ENCODE data around the gene STXBP6.
"Not testable (repeated sequence)": the region's sequence is repeated elsewhere in the genome, so short reads cannot be mapped to it uniquely, and the experiment has no call there.

Gene STXBP6

DNA sequence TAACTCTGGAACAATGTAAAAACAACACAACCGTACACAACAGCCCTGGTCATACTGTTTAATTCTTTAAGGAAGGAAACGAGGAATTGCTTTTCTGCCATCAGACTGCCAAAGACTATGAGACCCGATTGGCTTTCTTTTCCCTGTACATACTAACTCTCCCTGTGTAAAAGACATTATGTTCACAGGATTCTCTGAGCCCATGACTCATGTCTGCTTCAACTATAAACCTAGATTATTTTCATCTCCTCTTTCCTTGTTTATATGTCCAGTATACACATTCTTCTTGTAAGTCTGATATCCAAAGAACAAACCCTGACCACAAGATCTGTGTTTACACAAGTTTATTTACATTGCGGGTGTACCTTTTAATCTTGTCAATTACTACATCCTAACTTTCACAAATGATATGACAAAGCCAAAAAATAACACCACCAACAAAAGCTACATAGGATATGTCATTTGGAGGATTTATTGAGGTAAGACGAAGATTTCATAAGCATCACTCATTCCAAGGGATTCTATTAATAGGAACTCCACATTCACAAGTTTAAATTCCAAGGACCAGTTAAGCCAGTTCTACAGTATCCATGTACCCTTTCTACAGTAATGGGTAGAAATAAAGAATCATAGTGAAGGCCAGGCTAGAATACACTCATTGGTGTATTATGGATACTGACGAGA lies 67.3 kb downstream of the STXBP6 start:
- DNase-seq, result no peak

DNA sequence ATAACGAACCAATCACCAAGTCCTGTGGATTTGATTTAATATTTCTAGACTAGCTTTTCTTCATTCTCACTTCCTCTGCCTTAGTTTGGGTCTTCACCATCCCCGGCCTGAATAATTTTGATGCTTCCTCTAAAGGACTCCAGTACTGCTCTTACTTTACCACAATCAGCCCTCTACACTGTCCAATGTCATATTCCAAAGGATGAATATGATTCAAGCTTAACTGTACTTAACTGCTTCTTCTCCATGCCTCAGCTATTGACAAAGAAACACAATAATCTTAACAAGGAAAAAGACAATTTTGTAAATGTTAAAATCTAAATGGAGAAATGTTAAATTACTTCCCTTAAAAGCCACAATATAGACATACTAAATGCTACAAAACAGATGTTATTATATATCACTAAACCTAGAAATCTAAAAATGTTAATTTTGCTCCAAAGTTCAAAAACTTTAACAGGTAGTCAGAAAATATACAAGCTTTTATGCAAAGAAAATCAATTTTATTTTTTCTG lies 70.2 kb downstream of the STXBP6 start:
- DNase-seq, result no peak

DNA sequence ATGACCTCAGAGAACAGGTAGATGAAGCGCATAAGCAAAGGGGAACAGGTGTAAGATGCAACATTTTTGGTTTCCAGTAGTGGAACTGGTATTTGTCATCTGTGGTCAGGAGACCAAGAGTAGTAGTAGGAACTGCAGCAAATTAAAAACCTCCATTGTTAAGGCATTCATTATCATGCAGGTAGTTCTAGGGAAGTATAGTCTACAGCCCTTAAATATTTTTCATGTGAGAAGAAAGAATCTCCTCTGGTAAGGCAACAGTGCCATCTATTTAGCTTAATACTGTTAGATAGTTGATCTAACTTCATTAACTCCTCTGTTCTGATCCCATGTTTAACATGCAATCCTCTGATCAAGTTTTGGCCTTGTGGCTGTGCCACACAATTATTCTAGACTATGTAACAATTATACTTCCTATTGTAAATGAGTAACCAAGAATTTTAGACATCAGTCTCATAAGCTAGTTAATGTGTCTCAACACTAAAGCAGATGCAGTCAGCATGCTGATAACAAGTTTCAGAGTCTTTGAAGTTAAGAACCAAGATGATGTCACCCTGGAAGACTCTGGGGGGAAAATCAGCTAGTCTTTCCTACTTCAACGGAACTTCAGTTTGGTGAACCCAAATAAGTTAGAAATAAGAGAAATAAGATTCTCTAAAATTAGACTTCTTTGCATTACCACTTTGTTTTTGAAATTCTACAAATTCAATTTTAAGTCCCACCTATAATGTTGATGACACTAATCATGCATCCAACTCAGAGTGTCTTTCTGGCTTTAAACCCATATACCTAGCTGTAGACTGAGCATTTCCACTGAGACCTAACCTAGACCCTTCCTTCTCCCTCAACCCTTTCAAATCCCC lies 70.9 kb downstream of the STXBP6 start:
- no peak for DNase-seq

DNA sequence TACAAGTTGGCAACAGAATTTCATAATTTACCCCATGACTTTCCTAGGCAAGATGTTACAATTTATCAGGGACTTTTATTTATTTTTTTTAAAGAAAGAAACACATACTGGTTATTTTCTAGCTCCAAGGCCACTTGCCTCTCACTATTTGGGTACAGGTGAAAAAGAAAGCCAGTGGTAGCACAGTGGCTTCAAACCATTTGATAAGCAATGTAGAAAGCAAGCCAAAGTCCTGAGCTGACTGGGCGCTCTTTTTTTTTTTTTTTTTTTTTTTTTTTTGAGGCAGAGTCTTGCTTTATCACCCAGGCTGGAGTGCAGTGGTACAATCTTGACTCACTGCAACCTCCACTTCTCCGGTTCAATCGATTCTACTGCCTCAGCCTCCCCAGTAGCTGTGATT lies 73.3 kb downstream of the STXBP6 start:
- DNase-seq, result no peak

DNA sequence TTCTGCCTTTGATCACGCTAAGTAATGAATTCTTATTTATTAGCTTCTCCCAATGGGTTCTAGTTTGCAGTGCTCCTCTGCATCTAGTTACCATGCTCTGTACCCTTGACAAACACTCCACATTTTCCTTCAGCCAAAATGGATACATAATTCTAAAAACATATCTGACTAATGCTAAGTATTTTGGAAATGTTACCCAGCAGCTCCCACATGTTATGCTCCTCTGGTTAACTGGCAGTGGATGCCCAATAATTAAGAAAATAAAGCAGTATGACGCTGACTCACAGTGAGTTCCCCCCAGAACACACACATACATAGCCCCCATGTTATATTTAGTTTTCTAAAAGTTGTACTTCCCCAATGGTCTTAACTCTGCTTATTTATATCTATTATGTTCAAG lies 74.6 kb downstream of the STXBP6 start:
- no peak for DNase-seq

DNA sequence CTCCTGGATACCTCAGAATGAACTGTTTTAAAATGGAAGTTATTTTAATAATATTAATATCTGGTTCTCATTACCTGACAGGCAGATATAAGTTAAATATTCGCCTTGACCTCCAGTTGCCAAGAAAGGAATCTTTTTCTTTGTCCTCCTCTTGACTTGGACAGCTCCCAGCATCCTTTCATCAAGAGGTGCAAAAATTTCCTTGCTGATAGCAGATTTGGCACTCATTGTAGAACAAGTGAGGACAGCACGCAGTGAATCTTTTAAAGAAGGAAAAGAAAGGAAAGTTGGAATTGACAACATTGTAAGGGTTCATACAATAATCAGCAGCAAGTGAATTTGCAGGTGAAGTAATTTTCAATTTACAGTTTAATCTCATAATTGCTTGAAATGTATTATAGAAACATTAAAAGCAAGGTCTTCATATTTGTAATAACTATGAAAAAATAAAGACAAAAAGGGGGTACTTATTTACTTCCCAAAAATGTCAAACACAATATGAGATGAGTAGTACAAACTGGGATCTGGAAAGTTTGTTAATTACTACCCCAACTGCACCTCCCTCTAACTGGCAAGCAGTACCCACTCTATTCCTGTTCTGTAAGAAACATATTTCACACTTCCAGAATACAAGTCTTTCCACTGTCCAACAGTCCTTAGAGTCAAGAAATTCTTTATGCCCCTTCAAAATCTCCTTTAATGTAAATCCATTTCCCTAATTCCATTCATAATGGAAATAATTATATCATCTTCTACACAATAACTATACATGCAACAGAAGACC lies 75.2 kb downstream of the STXBP6 start:
- DNase-seq, result no peak

DNA sequence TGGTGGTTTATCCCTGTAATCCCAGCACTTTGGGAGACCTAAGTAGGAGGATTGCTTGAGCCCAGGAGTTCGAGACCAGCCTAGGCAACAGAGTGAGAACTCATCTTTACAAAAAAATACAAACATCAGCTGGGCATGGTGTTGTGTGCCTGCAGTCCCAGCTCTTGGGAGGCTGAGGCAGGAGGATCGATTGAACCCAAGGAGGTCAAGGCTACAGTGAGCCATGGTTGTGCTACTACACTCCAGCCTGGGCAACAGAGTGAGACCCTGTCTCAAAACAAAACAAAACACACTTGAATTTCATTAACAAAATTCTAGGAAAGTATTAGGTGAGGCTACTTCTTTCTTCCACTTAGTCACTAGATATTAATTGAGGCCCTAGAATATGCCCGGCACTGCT lies 77.1 kb downstream of the STXBP6 start:
- DNase-seq, result no peak

DNA sequence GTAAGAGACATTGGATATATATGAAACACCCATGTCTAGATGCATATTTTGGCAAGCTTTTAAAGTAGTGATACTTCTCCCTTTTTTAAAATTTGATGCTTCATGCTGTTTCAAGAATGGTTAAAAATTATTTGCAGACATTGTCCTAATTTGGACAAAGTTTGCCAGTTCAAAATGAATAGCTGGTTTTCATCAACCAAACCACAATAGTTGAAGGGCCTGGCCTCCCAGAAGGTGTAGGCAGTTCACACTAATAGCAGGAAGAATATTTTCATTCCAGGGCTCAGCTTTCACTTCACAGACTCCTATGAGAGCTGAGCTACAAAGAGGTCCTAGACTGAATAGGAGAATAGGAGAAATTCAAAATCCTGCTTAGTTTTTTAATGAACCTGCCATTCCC lies 78.7 kb downstream of the STXBP6 start:
- DNase-seq, result no peak

DNA sequence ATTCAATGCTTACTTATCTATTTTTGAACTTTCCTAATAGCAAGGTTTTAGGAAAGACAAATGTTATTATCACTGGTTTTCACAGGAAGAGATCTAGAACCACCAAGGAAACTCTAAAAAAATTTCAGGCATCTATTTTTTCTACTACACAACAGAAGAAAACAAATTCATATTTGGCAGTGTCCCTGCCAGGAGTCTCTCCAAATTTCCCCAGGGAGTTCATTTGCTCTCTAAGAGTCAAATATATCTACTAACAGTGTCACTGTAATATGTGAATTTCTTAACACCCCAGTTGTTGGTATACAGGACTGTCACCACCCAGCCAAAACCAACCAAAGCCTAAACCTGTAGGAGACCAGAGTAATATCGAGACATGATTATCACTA lies 83.4 kb downstream of the STXBP6 start:
- no peak for DNase-seq

DNA sequence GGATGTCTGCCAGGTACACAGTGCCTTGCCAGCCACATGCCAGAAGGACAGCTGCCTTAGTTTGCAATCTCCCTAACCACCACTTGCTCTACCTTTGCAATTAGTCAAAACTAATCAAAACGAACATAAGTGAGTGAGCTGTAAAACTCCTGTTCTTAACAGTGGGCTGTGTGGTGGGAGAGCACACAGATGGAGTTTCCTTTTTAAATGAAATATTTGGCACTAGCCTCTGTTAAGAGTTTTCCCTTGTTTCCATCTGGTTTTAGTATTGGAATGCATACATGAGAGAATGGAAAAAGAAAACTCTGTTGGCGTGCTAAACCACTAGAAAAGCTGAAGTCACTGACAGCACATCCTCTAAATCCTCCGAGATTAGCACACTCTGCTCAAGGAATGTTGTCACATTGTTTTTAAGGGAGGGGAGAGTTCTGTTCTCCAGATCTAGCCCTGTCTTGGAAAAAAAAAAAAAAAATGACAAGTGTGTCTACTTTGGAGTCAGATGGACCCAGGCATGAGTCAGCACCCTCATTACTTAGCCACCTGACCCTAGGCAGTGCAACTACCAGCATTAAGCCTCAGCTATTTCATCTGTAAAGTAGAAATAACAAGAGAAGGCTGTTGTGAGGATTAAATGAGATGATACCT lies 83.9 kb downstream of the STXBP6 start:
- no peak for DNase-seq

DNA sequence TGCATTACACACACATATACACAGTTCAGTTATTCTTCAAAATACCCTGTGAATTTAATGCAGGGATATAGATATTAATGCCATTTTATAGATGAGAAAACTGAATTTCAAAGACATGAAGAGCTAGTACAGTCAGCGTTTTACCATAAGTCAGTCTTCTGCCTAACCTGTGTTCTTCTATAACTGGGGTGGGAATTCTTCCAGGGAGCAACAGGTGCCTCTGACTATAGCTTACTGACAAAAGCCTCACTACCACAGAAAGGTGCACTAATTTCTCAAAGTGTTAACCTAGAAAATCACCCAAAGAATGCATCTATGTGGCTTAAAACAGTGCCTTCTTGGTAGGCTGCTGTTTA lies 84.4 kb downstream of the STXBP6 start:
- no peak for DNase-seq

DNA sequence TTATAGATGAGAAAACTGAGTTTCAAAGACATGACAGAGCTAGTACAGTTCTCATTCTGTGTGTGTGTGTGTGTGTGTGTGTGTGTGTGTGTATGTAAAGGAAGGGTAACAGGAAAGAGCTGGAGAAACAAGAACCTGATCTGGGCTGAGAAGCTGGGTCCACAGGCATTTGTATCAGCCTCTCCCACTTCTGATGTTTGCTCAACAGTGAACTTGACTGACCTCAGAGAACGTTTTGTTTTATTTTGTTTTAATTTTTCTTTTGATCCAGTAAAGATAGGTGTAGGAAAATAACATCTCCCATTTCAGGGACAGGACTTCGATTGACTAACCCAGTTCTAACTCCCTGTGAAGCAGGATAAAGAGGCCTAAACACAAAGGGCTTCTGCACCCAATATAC lies 85.4 kb downstream of the STXBP6 start:
- DNase-seq, result no peak

DNA sequence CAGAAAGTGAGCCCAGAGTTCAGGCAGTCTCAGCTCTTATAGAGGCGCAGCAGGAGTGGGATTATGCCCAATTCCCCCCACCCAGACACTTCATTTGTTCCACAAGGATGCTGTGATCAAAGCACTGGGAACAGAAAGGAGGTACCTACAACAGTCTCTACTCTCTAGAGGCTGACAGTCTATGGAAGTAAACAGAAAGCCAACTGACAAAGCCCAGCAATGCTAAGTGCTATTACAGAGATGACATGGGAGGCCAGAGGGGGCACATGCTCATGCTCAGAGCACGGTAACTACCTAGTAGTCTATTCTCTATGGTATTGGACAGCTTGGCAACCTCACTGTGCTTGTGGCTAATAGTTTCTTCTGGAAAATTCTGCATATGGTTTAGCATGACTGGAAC lies 85.9 kb downstream of the STXBP6 start:
- no peak for DNase-seq

DNA sequence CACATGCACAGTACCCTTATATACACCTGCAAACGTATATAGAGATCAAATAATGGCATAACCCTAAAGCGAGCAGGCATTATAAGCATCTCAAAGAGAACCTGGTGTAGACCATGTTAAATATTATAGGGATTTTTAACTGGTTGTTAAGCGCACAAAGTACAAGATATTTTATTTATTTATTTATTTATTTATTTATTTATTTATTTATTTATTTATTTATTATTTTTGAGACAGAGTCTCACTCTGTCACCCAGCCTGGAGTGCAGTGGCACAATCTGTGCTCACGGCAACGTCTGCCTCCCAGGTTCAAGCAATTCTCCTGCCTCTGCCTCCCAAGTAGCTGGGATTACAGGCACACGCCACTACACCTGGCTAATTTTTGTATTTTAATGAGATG lies 87.8 kb downstream of the STXBP6 start:
- DNase-seq, result not testable (repeated sequence)

DNA sequence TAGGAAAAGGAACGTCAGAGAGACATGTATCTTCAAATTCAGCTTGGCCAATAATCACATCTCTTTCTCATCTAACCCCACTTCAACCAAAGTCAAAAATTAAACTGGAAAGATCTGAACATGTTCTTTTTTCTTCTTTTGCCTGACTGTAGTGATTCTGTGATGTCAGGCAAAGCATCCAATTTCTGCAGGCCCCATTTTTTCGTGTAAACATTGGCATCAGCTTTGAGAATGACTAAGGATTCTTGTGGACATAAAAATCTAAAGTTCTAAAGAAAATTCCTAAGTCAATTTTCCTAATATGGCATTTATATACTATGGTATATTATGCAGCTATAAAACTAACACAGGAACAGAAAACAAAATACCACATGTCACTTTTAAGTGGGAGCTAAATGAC lies 89.1 kb downstream of the STXBP6 start:
- no peak for DNase-seq

DNA sequence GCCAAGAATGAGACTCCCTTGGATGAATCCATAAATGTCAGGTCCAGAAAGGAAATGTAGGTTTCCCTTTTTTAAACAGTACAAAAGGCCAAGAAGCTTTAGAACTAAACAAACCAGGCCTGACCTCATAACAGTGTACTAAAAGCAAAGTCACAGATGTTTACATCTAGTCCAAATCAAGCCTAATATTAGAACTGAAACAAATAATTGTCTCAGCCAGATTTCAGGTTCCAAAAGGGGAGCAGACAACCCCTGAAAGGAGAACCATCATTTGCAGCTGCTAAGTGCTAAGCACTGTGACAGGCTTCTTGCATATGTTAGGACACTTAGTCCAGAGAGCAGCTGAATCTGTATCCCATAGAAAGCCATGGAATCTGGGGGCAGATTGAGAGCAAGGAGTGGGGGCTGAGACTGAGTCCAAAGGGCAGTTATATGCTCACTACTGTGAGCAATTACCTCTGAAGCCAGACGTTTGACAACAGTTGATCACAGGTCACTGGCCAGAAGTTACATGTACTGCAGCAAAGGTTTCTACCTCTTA lies 90.1 kb downstream of the STXBP6 start:
- no peak for DNase-seq

DNA sequence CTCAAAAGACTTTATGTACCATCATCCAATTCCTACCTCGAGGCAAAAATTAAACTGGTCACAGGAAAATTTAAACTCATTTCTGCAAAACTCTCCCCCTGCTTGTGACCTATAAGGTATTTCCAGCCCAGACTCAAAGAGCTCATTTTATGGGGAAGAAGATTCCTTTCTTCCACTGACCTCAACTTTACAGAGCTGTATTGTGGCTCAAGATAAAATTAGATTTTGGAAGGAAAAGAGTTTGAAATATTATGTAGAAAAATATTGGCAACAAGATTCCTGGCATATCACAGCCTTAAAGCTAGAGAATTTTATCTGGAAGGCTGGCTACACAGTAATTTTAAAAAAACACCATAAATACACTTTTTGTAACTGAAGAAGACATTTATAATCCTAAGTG lies 91.7 kb downstream of the STXBP6 start:
- no peak for DNase-seq

DNA sequence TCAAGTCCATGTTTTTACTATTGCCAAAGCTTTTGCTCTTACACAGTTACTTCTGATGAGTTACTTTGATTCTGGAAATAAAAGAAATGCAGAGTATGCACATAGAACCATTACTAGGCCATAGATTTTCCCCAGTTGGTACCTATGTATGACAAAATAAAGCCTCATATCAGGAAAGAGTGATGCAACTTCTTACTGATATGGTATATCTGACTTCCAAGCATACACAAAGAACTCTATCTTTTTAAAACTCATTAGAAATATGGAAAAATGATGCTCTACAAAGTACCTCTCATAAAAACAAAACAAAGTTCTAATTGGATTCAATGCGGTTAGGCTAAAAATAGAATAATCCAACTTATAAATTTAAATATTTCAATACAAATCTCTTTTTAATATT lies 92.1 kb downstream of the STXBP6 start:
- no peak for DNase-seq

DNA sequence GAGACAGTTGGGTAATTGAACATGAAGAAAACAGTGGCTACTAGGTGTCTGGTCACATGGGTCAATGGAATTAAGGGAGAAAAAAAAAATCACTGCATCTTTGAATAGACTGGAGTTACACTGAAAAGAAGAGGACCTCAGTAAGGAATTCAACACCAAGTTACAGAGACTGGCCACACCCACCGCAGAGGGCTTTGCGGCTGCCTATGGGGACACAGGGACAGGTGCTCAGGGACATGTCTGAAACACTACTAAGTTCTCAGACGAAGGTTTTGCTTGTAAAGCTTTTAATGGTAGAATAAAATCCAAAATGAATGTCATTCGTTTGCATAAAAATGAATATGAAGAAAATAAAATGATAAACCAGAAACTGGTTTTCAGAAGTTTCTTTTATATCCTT lies 93.8 kb downstream of the STXBP6 start:
- no peak for DNase-seq

DNA sequence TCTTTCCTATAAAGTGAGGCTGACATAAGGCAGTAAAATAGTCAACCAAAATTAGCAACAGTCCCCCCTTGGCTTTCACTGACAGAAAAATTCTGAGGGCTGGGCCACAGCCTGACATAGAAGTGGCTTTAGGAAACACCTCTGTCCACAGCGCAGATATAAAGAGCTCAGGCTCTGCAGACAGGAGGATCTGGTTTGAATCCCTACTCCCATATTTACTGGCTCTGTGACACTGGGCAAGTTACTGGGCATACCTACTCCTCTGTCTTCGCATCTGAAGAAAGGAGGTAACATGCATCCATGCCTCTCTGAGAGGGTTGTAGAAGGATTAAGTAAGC lies 95.3 kb downstream of the STXBP6 start:
- DNase-seq, result no peak

DNA sequence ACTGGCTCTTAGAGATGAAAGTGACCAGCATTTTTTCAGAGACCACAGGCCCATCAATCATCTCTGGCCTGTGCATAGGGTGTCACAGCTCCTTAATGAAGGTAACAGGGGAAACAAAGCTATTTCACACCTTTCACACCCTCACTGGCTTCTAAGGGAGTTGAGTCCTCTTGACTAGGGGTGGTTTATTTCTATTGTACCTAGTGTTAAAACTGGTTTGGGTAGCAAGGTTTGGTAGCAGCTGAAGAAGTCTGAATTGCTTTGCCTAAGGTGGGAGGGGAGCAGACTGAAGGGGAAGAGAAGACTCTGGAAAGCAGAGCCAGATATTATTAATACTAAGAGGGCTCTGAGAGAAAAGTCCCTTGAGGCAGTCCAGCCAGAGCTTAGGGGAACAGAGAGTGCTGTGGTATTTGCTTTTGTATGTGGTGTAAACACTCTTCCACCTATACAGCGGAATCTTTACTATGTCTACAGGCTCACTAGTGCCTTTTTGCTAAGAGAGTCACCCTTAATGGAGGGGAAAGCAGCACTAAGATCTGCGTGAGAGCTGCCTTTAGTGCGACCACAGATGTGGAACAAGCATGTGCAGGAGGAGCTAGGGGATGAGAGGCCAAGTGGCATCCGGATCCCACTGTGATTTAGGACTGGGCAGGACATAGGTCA lies 95.8 kb downstream of the STXBP6 start:
- no peak for DNase-seq

All from CD4-positive, alpha-beta T cell treated with Interferon alpha-2 for 1 hour (primary cell).